GM13977 (cell line): ENCODE measurements around the gene KANSL3.

Experiments
- DNase-seq: peaks from one replicate; pipeline ENCODE4 v3.0.0; 2012; ENCODE audit warnings: low spot score
- in situ Hi-C: fragments of 300-500 bp; cut with MboI; formaldehyde crosslinking; loops from one replicate; pipeline ENCODE4 v1.12.0; 2022; ENCODE audit warnings: low sequenced_read_pairs, low pct_unique_long_range_greater_than_20kb, mixed read lengths, inconsistent platforms; ENCODE audit not compliant: unreplicated experiment
- TF ChIP-seq, protein P1 (sequence below): IDR thresholded peaks from 2 replicates; pipeline ENCODE4 v1.5.1; 2012; ENCODE audit warnings: mild to moderate bottlenecking, control low read depth; ENCODE audit not compliant: insufficient read depth; ENCODE audit errors: extremely low read depth, missing control alignments

KANSL3 gene

DNA sequence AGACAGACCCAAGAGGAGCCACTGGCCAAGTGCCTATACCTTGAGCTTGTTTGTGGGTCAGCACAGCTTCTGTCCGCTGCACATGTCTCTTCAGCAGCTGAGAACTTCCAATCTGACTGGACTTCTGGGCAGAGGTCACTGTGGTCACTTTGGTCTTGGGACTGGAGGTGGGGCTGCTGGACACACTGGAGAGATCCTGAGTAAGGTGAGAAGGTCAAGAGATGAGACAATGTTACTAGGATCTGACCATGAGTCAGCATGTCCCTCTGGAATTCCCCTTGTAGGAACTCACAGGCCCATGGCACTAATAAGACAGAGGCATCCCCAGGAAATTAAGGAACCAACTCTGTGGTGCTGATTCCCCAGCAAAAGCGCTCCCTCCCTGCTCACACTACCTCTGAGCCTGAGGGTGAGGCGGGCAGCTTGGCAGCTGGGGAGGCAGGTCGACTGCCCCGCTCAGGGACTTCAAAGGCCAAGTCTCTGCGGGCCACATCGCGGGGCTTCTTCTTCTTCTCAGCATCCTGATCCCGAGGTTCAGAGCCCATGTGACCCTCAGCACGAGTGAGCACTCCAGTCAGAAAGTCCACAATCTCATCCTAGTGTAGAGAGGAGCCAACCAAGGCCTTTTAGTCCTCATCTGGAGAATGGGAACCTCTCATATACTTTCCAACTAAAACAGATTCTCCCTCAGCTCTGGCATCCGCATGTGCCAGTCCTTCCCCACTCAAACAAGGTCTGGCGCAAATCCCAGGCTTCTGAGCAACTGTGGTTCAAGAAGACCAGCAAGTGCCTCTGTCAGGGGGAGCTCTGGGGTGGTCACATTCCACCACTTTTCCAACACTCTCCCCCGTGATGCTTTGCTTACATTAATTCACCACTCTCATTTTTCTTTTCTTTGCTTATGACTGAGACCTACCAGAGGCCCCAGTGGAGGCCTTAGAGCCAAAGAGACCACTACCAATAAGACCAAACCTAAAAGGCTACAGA lies 29.4 kb downstream of the KANSL3 start:
- TF ChIP-seq, protein P1, sequence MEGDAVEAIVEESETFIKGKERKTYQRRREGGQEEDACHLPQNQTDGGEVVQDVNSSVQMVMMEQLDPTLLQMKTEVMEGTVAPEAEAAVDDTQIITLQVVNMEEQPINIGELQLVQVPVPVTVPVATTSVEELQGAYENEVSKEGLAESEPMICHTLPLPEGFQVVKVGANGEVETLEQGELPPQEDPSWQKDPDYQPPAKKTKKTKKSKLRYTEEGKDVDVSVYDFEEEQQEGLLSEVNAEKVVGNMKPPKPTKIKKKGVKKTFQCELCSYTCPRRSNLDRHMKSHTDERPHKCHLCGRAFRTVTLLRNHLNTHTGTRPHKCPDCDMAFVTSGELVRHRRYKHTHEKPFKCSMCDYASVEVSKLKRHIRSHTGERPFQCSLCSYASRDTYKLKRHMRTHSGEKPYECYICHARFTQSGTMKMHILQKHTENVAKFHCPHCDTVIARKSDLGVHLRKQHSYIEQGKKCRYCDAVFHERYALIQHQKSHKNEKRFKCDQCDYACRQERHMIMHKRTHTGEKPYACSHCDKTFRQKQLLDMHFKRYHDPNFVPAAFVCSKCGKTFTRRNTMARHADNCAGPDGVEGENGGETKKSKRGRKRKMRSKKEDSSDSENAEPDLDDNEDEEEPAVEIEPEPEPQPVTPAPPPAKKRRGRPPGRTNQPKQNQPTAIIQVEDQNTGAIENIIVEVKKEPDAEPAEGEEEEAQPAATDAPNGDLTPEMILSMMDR: no peak
- no peak for DNase-seq
- in situ Hi-C loops: no loop called here

DNA sequence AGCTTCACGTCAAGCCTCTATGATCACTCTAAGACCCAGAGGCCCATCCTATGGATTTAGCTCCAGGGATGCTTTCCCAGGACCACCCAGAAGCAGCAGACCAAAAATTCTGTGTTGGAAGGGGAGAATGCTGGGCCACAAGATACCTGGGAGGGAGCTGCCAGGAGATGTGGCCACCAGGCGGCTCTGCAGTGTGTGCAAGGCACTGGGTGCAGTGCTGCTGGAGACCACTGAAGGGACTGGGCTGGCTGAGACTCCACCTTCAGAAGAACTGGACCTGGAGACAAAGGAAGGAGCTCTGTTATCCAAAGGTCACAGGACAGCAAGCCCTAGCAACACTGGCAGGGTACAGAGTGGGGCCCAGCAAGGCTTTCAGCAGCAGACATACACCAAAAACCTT lies 34.0 kb downstream of the KANSL3 start:
- in situ Hi-C loops: no loop called here
- TF ChIP-seq, protein P1: no peak
- no peak for DNase-seq

DNA sequence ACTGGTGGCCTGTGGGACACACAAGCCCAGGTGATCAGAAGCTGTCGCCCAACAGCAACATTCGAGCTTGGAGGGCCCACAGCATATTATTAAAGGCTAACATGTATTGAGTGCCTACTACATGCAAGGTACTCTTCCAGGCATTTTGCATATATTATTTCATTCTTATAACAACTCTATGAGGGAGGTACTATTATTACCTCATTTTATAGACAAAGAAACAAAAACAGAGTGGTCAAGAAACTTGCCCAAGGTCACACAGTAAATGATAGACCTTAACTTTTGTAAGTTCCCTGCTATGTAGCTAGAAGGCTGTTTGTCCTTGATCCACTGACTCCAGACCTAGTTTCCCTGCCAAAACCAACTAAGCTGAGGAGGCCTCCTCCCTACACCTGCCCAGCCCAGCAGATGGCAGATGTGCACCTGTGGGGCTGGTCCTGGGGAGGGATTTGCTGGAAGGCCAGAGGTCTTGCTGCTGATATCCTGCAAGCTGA lies 35.7 kb downstream of the KANSL3 start:
- DNase-seq: no peak
- in situ Hi-C loops: no loop called here

DNA sequence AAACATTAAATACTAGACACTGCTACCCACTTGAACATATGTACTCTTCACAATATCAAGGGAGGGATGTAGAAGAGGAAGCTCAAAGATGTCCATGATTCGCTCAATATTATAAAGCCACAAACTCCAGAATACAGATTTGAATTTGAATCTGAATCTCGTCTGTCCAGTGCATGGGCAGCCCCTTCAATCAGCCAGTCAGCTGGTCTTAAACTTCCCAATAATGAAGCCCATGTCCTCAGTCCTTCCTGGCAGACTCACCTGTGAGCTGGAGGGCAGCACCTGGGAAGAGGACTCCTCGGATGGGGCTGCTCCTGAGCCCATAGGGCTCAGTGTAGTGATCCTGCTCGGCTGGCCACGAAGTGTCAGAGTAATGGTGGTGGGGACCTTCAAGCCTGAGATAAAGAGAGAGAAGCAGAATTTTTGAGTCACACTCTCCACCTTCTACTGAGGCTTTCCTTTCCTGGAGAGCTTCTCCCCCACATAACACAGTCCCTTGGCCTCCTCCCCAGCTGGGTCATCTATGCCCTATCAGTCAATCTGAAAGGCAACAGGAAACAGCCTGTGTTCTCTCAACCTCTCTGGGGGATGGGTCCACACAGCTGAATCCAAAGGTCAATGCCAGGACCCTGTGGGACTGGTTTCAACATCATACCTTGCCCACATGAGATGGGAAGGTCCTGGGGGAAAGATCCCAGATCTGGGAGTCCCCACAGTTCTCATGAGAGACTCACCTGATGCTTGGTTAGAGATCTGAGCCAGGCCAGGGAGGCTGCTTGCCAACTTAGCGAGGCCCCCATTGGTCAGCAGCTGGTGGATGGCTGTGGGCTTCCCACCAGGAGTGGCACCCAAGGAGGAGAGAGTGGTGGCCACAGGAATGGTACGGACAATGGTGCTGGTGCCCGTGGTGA lies 36.5 kb downstream of the KANSL3 start:
- no peak for DNase-seq
- TF ChIP-seq, protein P1: no peak
- in situ Hi-C loops: no loop called here

More for the DNA sequence above, 35.7 kb downstream of the KANSL3 start:
- TF ChIP-seq, protein P1: peak; percentile 21

DNA sequence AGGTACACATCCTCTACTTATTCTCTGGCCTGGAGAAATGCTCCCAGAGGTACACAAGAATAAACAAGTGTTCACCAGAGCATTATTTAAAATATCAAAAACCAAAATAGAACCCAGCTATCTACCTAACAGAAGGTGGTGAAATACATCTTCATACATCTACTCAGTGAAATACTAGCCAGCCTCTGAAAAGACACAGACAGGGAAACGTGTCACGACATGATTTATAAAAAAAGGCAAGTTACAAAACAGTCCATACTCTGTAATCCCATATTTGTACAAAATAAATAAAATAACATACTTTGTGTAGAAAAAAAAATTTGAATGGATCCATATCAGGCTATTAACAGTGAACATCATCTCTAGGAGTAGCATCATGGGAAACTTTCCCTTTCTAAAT lies 38.2 kb downstream of the KANSL3 start:
- no peak for DNase-seq
- in situ Hi-C loops: no loop called here
- TF ChIP-seq, protein P1: no peak

- DNase-seq: no peak
- TF ChIP-seq, protein P1: no peak
- in situ Hi-C loops: no loop called here
Measured at GRCh38 chr2:96596596-96596995, 41.5 kb downstream of the KANSL3 start.
